B cell (primary cell): ENCODE measurements around the gene SLC49A3. TPM values are rescaled to one million over a fixed set of nuclear protein-coding genes. Genes with fewer than 3 reads are reported as not detected.

ENCODE experiments used
- ATAC-seq: fragments of 200-7000 bp; cut with Tn5 transposase; one replicate; pipeline ENCODE4 v1.10.0; 2021; ENCODE audit warnings: low read depth, mild to moderate bottlenecking, moderate number of reproducible peaks, moderate library complexity
- CTCF ChIA-PET: fragments of 350-600 bp; sonication (Branson Sonifier 250); formaldehyde crosslinking; loops from one replicate; lab custom pipeline; 2021; ENCODE audit warnings: antibody characterized with exemption, inconsistent platforms; lab: Charles Lee
- POLR2A ChIA-PET: fragments of 350-600 bp; sonication (Branson Sonifier 250); formaldehyde crosslinking; loops from one replicate; lab custom pipeline; 2021; ENCODE audit warnings: antibody characterized with exemption; lab: Charles Lee
- DNase-seq: peaks from one replicate; pipeline ENCODE4 v3.0.0; 2013
- H2AFZ ChIP-seq: 2 replicates; pipeline ENCODE4 v1.6.1; 2012; ENCODE audit warnings: mild to moderate bottlenecking, low read depth, low read length; ENCODE audit not compliant: insufficient read depth, poor library complexity, severe bottlenecking
- H3K27ac ChIP-seq, 2 donors: 1 replicate in 1 of 2; 2 replicates in 1 of 2; pipeline ENCODE4 v1.5.1; 2012 to 2013; ENCODE audit warnings: low read length in 2 of 2, mild to moderate bottlenecking in 2 of 2, moderate library complexity in 1 of 2
- H3K27me3 ChIP-seq, 4 experiments: fragments of 200-600 bp in 1 of 4; sonication (generic) in 1 of 4; replicated peaks in 1 of 4; 1 replicate in 2 of 4; 2 replicates in 2 of 4; pipeline versions ENCODE4 v1.6.1 to v1.7.0; 2013 to 2016; ENCODE audit warnings: low read length in 3 of 4, mild to moderate bottlenecking in 2 of 4, mixed read lengths in 1 of 4, moderate library complexity in 1 of 4; ENCODE audit not compliant: insufficient read depth in 4 of 4, control insufficient read depth in 3 of 4; ENCODE audit errors: control extremely low read depth in 1 of 4
- H3K36me3 ChIP-seq, 2 experiments: replicated peaks in 1 of 2; 1 replicate in 1 of 2; 2 replicates in 1 of 2; pipeline versions ENCODE4 v1.6.1 to v1.7.1; 2013; ENCODE audit warnings: low read length in 1 of 2; ENCODE audit not compliant: insufficient read depth in 2 of 2, control insufficient read depth in 1 of 2; ENCODE audit errors: control extremely low read depth in 1 of 2, extremely low read depth in 1 of 2
- H3K4me1 ChIP-seq, 2 donors: fragments of 200-600 bp in 1 of 2; sonication (generic) in 1 of 2; 1 replicate in 1 of 2; 2 replicates in 1 of 2; pipeline versions ENCODE4 v1.5.1 to v1.6.1; 2013 to 2017; ENCODE audit warnings: low read length in 2 of 2; ENCODE audit not compliant: control insufficient read depth in 2 of 2, insufficient read depth in 2 of 2
- H3K4me2 ChIP-seq: replicated peaks from 2 replicates; pipeline ENCODE3; 2012; ENCODE audit warnings: mild to moderate bottlenecking, low read depth, low read length; ENCODE audit not compliant: poor library complexity, severe bottlenecking
- H3K4me3 ChIP-seq, 5 experiments: fragments of 200-600 bp in 1 of 5; sonication (generic) in 1 of 5; 1 replicate in 3 of 5; 2 replicates in 2 of 5; pipeline versions ENCODE4 v1.5.1 to v1.7.0; 2011 to 2016; ENCODE audit warnings: low read length in 4 of 5, mild to moderate bottlenecking in 4 of 5, low read depth in 2 of 5, control low read depth in 1 of 5, moderate library complexity in 1 of 5; ENCODE audit not compliant: insufficient read depth in 1 of 5; ENCODE audit errors: control extremely low read depth in 1 of 5, extremely low read depth in 1 of 5
- H3K79me2 ChIP-seq: fragments of 200-600 bp; sonication (generic); one replicate; pipeline ENCODE4 v1.6.0; 2016; ENCODE audit warnings: low read length; ENCODE audit not compliant: control insufficient read depth, insufficient read depth
- H3K9ac ChIP-seq: fragments of 200-600 bp; sonication (generic); 2 replicates; pipeline ENCODE4 v1.6.1; 2017; ENCODE audit warnings: mild to moderate bottlenecking, low read length, moderate library complexity
- H3K9me3 ChIP-seq, 3 donors: one replicate each; pipeline versions ENCODE4 v1.6.1 to v1.7.1; 2013; ENCODE audit warnings: low read length in 2 of 3; ENCODE audit not compliant: control insufficient read depth in 2 of 3, insufficient read depth in 1 of 3; ENCODE audit errors: control extremely low read depth in 1 of 3
- H4K20me1 ChIP-seq: 2 replicates; pipeline ENCODE4 v1.6.0; 2012; ENCODE audit warnings: mild to moderate bottlenecking, low read length; ENCODE audit not compliant: insufficient read depth, control insufficient read depth, poor library complexity, severe bottlenecking
- H3K27ac Mint-ChIP-seq: one replicate; pipeline ENCODE4 v1.8.0; 2021; ENCODE audit warnings: mixed read lengths
- H3K27me3 Mint-ChIP-seq: one replicate; pipeline ENCODE4 v1.8.0; 2021; ENCODE audit warnings: mixed read lengths
- H3K4me1 Mint-ChIP-seq: one replicate; pipeline ENCODE4 v1.8.0; 2021; ENCODE audit warnings: mixed read lengths
- H3K4me3 Mint-ChIP-seq: one replicate; pipeline ENCODE4 v1.8.0; 2021; ENCODE audit warnings: mixed read lengths
- H3K9me3 Mint-ChIP-seq: one replicate; pipeline ENCODE4 v1.8.0; 2022; ENCODE audit warnings: mixed read lengths; ENCODE audit not compliant: insufficient read depth
- CTCF ChIP-seq: fragments of 200-600 bp; IDR thresholded peaks from one replicate; pipeline ENCODE4 v1.8.0; 2022; ENCODE audit warnings: antibody characterized with exemption, mild to moderate bottlenecking
- EZH2 ChIP-seq: IDR thresholded peaks from 2 replicates; pipeline ENCODE4 v1.6.1; 2012; ENCODE audit warnings: borderline replicate concordance, low read depth, mild to moderate bottlenecking, moderate library complexity, low read length; ENCODE audit not compliant: insufficient read depth, poor library complexity, severe bottlenecking
- WGBS: methylation state at CpG from one replicate; pipeline ENCODE4 v1.1.5; 2013; ENCODE audit warnings: missing lambda C conversion rate; ENCODE audit not compliant: insufficient coverage; 5-methylcytosine and 5-hydroxymethylcytosine counted together
- intact Hi-C: fragments of 100-400 bp; cut with micrococcal nuclease; formaldehyde crosslinking; loops from one replicate; pipeline ENCODE4 v1.10.0; 2022
- polyA plus RNA-seq: library from polyadenylated mRNA; depleted of rRNA; stranded (reverse); fragments of >200 nt; gene quantifications from 2 replicates; pipeline ENCODE4 v1.2.3, GENCODE V29; 2012
- total RNA-seq, 2 donors: library from RNA; stranded (reverse); fragments of 120-200 nt in 1 of 2; gene quantifications; 1 replicate in 1 of 2; 2 replicates in 1 of 2; pipeline versions ENCODE4 v1.2.3 to v1.2.4, GENCODE V29; 2013 to 2022

The SLC49A3 gene
- total and polyA plus RNA-seq, 2 donors (not counting 1 experiment from before 2014, with no cell fraction given): 2.0 to 4.3 TPM

DNA sequence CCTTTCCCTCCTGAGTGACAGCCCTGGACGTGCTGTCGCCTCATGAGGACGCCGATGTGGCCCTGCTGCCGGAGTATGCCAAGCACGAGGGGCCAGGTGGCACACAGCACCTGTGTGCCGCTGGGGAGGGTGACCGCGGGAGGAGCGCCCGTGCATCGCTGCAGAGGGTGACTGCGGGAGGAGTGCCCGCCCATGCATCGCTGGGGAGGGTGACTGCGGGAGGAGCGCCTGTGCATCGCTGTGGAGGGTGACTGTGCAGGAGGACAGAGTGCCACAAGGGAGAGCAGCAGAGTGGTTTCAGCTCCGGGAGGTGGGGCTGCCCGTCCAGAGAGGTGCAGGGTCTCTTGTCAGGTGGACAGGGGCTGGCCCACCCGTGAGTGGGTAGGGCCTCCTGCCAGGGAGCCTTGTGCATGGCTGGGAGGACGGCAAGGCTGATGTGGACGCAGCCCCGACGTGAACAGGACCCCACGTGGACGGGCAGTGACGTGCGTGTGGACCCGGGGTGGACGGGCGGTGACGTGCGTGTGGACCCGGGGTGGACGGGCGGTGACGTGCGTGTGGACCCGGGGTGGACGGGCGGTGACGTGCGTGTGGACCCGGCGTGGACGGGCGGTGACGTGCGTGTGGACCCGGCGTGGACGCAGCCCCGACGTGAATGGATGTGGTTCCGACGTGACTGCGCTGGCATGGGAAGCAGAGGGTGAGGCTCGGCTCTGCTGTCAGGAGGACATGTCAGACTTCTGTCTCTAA, 31.3 kb upstream of the SLC49A3 start:
- Histone ChIP-seq H3K79me2 (peaks cover 80% of the 10 kb centered on the region), H2AFZ (no peak overlapping the region), H3K4me3 (no peak overlapping the region), H3K27ac (no peak overlapping the region), H3K4me1 (no peaks in the 10 kb centered on the region), H3K27me3 (no peaks in the 10 kb centered on the region), H4K20me1 (peaks cover 78% of the 10 kb centered on the region), H3K36me3 (no peaks in the 10 kb centered on the region), H3K9ac (no peak overlapping the region), H3K4me2 (no peak overlapping the region), H3K9me3 (peaks cover 0 to 12% (median 0%) of the 10 kb centered on the region in 3 donors)
- ChIA-PET CTCF (no interaction called here), POLR2A (no interaction called here)
- DNase-seq (no peak), ATAC-seq (no peak)
- no peak overlapping the region for H3K4me3 Mint-ChIP-seq
- TF ChIP-seq CTCF (no peak), EZH2 (no peak)
- no peak overlapping the region for H3K27ac Mint-ChIP-seq
- intact Hi-C loops: no loop called here
- no peaks in the 10 kb centered on the region for H3K9me3 Mint-ChIP-seq
- peaks cover 4% of the 10 kb centered on the region for H3K4me1 Mint-ChIP-seq
- 97% methylated on average over 58 of the region's 59 CpGs for WGBS
- no peaks in the 10 kb centered on the region for H3K27me3 Mint-ChIP-seq

GRCh38 chr4:718460-718859, 29.5 kb upstream of the SLC49A3 start:
- peaks cover 13% of the 10 kb centered on the region for H3K4me1 Mint-ChIP-seq
- Histone ChIP-seq H3K4me2 (no peak overlapping the region), H3K27ac (no peak overlapping the region), H3K79me2 (peaks cover 83% of the 10 kb centered on the region), H3K4me3 (no peak overlapping the region), H3K36me3 (peaks cover 0 to 8% of the 10 kb centered on the region in 2 experiments), H3K9ac (no peak overlapping the region), H3K9me3 (peaks cover 0 to 12% (median 0%) of the 10 kb centered on the region in 3 donors), H4K20me1 (peaks cover 83% of the 10 kb centered on the region), H3K4me1 (no peaks in the 10 kb centered on the region), H3K27me3 (no peaks in the 10 kb centered on the region), H2AFZ (no peak overlapping the region)
- no peak for ATAC-seq
- no peak for DNase-seq
- CTCF ChIA-PET: no interaction called here
- H3K27me3 Mint-ChIP-seq: no peaks in the 10 kb centered on the region
- H3K4me3 Mint-ChIP-seq: no peak overlapping the region
- intact Hi-C loops: no loop called here
- 90% methylated on average over 7 of the region's 8 CpGs for WGBS
- TF ChIP-seq EZH2: no peak
- TF ChIP-seq CTCF: no peak
- POLR2A ChIA-PET: no interaction called here
- no peaks in the 10 kb centered on the region for H3K9me3 Mint-ChIP-seq
- no peak overlapping the region for H3K27ac Mint-ChIP-seq
